HPDE6-E6E7 (cell line): ENCODE results near the gene ZBTB8OS.
"Not testable (repeated sequence)": the region's sequence is repeated elsewhere in the genome, so short reads cannot be mapped to it uniquely, and the experiment has no call there.

Experiments
- DNase-seq: peaks from one replicate; pipeline ENCODE4 v3.0.0; 2011; ENCODE audit warnings: missing footprints; ENCODE audit errors: extremely low spot score

Gene ZBTB8OS

DNA sequence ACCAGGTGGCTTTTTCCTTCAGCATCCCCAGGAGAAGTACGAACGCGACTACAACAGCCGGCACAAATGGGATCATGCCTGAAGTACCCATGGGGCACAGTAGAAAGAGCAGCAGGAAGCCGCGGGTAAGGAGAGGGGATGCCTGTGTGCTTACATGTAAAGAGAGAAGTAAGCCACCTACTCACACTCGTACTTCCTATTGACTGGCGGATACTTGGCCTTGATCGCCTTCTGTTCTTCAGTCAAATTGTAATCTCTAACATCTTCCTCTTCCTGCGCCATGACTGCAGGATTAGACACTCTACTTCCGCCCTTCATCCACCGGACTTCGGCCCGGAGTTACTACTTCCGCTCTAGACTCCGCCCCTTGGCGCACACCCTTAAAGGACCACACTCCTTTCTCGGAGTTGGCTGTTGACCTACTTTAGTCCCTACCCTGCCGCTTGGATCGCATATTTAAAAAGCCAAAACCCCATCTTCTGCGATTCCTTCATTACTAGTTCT lies at the start of gene ZBTB8OS:
TSS of gene ZBTB8OS (minus strand) at position 303 of the 504 bp plus-strand sequence. CDS start at position 282, 21 bp downstream.
- peak; percentile 93 for DNase-seq

DNA sequence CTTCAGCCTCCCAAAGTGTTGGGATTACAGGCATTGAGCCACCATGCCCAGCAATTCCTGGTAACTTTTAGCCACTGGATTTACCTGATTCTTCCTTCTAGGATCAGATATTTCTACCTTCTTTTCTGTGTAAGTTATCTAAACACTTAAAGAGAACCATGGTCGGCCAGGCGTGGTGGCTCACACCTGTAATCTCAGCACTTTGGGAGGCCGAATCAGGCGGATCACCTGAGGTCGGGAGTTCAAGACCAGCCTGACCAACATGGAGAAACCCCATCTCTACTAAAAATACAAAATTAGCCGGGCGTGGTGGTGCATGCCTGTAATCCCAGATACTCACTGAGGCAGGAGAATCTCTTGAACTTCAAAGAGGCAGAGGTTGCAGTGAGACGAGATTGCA lies 46.6 kb upstream of the ZBTB8OS start:
- not testable (repeated sequence) for DNase-seq

DNA sequence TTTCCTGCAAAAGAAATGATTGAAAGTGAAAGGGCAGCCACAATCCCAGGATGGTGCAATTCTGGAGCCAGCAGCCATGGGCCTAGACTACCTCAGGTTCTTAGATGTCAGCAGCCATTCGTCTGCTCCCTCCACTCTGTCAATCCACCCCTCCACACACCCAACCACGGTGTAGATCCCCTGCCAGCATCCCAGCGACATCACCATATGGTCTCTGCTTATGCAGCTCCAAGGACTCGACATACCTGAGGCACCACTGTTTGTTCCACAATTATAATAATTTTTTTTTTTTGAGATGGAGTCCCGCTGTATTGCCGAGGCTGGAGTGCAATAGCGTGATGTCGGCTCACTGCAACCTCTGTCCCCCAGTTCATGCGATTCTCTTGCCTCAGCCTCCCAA lies 45.7 kb upstream of the ZBTB8OS start:
- no peak for DNase-seq

DNA sequence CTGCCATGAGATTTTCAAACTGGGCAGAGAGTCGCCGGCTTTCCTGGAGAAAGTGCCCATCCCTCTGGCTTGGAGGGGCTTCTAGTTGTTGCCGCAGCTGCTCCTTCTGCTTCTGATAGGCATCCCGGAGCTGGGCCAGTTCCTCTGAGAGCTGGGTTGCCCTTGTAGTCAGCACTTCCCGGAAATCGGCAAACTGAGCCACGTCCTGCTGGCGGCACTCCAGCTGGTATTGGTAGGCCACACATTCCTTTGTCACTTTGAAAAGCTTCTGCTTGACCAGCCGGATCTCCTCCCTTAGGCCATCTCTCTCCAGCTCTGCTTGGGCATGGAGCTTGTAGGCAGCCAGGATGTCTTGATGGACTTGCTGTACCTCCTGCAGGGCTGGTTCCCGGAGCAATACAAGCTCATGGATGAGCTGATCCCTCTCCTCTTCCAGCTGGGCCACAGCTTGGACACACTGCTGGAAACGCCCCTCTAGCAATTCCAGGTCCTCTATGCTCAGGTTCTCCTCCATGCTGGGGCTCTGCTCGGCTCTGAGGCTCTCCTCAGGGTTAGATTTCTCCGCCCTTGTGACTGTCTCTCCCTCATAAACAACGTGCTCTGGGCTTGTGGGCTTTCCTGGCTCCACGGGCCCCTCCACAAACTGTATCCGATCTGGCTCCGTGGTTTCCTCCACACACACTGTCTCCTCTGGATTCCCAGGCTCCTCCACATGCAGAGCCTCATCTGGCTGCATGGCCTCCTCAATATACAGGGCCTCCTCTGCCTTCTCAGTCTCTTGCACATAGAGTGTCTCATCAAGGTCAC lies 45.0 kb upstream of the ZBTB8OS start:
- DNase-seq: no peak

DNA sequence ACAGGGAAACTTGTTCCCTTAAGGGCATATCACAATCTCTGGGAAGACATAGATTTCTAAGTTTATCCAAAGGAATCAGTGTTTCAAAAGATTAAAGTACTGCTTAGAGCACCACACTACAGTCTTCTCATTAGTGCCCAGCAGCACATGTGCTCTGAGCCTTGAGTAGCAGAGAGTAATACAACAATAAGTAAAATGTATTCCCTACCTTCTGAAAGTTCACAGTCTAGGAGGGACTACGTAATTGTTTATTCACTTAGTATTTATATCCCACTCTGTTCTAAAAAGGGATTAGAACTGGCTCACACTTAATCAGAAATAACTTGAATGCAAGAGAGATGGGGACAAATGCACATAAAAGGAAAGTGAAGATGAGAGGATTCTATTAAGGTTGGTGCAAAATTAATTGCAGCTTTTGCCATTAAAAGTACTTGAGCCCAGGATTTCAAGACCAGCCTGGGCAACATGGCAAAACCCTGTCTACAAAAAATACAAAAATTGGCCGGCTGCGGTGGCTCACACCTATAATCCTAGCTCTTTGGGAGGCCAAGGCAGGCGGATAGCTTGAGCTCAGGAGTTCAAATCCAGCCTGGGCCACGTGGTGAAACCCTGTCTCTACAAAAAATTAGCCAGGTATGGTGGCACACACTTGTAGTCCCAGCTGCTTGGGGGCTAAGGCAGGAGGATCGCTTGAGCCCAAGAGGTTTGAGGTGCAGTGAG lies 43.3 kb upstream of the ZBTB8OS start:
- DNase-seq: no peak

DNA sequence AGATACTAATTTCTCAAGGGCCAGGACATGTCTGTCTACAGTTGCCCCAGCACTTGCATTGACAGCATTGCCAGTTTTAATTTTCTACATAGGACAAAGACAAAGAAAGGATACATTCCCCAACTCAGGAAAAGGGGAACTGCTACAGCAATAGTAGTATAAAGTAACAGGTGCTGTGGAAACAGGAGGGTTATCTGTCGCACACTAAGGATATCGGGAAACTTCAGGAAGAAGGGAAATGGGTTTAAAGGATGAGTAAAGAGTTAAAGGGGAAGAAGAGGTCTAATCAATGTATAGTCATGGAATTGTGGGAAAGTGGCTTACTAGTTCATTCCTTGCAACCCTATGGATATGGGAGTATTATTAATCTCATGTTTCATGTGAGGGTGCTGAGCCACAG lies 36.0 kb upstream of the ZBTB8OS start:
- DNase-seq: no peak

DNA sequence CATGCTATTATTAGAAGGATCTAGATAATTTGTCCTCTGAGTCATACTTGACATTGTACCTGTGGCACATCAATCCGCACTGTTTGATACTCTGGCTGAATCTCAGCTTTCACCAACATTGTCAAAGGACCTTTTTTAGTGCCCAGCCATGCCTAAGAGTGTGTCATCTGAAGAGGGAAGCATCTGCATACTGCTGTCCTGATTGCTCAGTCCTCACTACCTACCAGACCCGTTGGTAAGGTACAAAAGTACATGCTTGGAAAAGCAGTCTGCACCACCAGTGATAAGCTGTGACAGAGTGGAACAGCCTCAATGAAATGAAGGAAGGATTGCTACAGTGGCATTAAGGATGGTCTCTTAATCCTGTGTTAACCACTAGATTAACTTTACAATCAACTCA lies 35.1 kb upstream of the ZBTB8OS start:
- no peak for DNase-seq

DNA sequence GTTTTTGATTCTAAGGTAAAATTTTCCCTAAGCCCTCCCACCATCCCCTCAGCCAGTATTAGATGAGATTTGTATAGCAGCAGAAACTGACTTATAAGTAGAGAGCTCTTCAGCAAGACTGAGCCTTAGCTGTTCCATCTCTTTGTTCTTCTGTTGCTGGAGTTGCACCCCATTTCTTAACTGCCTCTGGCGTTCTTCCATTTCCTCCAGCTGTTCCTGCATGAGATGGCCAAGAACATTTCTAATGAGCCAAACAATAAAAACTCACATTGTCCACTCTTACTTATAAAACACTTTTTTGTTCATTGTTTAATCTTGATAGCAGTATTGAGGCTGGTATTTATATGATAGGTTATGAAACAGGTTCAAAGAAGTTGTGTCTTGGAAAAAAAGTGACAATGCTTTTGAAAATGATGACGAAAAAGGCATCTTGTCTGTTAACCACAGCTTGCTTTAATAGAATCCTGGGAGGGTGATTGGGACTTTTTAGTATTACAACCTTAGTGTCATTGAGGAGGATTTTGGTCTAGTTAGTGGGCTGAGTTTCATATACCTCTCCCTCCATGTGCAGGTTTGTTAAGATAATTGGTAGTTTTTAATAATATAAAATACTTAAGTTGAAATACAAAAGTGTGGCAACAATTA lies 33.9 kb upstream of the ZBTB8OS start:
- DNase-seq: no peak

DNA sequence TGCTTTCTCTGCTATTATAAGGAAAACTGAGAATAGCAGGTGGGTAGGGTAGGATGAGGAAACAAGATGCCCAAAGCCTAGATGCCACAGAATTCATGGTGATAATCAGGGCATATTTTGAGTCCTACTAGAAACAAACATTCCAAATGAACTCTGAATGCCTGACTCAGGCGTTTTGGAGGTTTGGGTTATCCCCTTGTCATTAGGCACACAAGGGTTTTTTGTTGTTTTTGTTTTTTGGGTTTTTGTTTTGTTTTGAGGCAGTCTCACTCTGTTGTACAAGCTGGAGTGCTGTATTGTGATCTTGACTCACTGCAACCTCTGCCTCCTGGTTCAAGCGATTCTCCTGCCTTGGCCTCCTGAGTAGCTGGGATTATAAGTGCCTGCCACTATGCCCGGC lies 33.0 kb upstream of the ZBTB8OS start:
- no peak for DNase-seq

DNA sequence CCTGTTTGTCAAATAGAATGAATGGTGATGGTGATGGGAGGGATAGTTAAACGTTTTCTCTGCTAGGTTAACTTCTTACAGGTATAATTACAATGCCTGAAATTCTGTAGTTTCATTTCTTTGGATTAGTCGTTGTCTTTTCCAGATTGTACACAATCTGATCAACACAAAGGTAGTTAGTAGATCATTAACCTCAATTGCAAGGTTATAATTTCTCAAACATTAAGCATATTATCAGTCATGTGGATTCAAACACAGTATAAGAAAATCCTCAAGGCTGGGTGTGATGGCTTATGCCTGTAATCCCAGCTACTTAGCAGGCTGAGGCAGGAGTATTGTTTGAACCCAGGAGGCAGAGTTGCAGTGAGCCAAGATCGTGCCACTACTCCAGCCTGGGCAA lies 31.6 kb upstream of the ZBTB8OS start:
- DNase-seq: no peak

DNA sequence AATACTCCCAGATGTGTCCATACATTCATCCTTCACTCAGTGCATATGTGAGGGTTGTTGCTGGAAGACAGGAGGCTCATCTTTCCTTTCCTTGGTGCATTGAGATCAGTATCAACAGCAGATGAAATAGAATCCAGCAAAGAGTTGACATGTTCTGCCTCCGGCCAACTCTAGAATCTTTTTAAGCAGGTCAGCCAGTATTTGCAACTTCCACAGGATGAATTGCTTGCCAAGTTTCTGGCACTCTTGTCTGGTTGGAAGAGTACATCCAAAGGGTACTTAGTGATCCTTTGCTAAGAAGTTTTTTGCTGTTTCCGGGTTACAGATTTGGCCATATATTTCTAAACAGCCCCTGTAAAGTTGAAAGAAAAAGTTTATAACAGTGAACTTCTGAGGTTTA lies 31.2 kb upstream of the ZBTB8OS start:
- no peak for DNase-seq

DNA sequence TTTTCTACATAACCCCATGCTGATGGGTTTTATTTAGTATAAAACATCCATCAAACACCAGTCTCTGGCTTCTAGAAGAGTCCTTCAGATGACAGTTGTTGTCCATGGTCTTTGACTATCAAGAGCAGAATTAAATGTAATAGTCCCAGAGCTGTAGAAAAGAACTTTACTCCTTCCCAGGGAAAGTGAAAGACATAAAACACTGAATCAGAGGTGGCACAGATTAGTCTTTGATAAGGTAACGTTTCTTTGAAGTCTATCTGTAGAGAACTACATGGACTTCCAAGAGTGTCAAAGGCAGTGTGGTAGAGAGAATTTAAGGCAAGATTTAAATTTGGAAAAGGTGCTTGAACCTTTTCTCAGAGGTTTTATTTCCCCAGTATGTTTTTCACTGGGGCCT lies 30.3 kb upstream of the ZBTB8OS start:
- DNase-seq: no peak

DNA sequence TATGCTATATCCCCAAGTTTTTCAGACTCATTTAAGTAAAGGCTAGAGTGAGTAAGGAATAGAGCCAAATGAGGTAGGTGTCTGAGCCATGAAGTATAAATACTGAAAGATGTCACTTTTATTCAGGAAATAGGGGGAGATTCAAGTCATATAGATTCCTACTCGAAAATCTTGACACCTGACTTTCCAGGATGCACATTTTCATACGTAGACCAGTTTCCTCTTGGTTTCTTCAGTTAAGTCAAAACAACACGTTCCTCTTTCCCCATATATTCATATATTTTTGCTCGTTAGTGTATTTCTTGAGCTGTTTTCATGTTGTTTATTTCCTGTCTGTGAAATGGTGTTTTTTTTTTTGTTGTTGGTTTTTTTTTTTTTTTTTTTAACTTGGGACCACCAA lies 29.6 kb upstream of the ZBTB8OS start:
- DNase-seq: not testable (repeated sequence)

DNA sequence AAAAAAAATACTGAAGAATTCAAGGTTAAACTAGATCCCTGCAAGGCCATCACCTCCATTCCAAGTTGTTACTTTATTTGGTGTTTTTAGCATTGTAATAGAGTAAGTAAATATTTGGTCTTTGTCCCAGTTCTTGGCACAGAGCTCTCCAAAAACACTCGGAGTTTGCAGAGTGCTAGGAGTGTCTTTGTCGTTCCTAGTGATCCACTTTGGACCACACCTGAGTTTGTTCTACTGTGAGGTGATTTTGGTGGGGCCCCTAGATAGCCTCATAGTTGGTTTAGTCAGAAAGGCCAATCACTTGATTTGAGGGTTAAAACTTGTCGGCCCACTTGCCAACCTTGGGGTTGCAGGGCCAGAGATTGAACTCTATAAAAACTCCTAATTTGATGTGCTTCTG lies 26.6 kb upstream of the ZBTB8OS start:
- DNase-seq: no peak

DNA sequence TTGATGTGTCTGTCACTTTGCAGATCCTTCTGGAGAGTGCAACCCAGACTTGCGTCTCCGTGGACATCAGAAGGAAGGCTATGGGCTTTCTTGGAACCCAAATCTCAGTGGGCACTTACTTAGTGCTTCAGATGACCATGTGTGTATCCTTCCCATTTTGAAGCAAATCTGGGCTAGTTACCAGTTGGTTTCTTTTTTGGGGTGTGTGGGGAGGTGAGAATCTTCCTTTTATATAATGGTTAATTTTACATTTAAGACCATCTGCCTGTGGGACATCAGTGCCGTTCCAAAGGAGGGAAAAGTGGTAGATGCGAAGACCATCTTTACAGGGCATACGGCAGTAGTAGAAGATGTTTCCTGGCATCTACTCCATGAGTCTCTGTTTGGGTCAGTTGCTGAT lies 18.4 kb upstream of the ZBTB8OS start:
- not testable (repeated sequence) for DNase-seq

DNA sequence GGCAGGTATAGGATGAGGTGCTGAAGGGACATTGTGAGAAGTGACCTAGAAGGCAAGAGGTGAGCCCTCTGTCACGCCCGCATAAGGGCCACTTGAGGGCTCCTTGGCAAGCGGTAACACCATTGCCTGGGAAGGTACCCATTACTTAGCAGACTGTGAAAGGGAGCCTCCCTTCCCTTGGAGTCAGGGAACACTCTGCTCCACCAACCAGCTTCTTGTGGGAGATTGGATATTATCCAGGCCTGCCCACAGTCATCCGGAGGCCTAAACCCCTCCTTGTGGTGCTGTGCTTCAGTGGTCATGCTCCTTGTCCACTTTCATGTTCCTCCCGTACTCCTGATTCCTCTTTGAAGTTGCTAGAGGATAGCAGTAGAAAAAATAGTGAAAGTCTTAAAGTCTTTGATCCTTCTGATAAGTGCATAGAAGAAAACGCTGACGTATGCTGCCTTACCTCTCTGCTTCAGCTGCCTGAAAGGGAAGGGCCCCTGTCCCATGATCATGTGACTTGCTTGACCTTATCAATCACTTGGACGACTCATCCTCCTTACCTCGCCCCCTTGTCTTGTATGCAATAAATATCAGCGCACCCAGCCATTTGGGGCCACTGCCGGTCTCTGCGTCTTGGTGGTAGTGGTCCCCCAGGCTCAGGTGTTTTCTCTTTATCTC lies 16.7 kb upstream of the ZBTB8OS start:
- no peak for DNase-seq

DNA sequence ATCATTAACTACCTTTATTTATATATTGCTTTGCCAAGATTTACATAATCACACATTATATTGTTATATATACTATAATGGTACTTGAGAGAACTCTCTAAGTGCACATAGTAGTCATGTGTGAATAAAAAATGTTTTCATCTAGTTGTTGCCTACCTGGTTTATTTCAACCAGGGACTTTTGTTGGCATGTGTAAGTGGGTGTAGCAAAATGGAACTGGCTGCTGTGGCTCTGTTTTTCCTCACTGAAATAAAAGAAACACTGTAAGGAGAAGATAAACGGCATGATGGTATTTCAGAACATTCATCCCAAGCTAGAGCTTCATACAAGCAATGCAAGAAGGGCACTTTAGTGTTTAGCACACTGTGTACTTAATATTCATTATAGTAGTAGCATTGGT lies 15.6 kb upstream of the ZBTB8OS start:
- no peak for DNase-seq

DNA sequence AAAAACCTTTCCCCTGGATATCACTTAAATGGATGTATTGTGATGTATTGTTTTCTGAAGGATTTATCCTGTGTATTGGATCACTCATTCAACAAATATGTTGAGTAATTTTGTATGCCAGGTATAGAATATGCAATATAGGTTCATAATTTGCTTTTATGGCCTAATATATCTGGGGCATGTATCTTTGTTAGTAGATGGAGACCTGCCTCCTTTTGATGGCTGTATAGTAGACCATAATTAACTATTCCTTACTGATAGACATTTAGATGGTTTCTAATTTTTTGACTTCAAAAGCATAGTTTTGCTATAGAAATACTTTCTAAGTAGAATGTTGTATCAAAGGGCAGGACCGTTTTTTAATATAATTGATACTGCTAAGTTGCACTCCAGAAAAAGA lies 9.2 kb upstream of the ZBTB8OS start:
- DNase-seq: no peak

DNA sequence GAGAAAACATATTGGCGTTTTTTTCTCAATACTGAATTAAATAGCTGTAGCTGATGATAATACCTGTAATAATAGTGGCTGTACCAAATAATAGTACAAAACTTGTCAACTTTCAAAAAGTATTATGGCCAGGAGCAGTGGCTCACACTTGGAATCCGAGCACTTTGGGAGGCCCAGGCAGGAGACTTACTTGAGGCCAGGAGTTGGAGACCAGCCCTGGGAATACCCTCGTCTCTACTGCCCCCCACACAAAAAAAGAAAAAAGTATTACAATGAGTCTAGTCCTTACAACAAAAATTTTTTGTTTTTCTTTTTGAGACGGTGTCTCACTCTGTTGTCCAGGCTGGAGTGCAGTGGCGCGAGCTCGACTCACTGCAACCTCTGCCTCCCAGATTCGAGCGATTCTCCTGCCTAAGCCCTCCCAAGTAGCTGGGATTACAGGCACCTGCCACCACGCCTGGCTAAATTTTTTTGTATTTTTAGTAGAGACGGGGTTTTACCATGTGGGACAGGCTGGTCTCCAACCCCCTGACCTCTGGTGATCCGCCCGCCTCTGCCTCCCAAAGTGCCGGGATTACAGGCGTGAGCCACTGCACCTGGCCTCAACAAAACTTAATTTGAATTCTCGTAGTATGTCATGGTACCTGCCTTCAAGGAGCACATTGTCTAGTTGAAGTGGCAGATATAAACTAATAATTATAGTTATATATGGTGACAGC lies 2.1 kb upstream of the ZBTB8OS start:
- no peak for DNase-seq

DNA sequence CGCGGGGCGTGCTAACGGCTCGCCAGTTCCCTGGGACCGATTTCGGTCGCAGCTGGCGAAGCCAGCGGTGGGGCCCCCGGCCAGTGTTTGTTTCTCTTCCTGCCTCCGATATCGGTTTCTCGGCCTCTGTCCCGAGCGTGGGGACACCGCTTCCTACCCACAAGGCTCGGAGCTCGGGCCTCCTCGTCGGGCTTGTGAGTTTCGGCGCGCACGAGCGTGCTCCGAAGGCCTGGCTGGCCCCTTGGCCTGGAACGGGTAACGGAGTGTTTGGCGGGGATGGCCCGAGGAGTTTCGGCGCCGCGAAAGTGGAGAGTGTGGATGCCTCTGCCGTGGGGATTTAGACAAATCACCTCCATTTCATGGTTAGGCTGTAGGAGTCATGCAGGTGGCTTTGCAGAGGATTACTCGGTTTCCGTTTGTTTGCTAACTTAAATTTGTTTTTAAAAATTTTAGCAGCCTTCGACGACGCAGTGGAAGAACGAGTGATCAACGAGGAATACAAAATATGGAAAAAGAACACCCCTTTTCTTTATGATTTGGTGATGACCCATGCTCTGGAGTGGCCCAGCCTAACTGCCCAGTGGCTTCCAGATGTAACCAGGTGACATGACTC lies 1.2 kb upstream of the ZBTB8OS start:
- DNase-seq: peak; percentile 31
